Left forelimb (tissue), 1 donor: Measurements from ENCODE around the gene MT1F.

Experiments
- DNase-seq: peaks from one replicate; pipeline ENCODE4 v3.0.0-alpha.2; 2018; ENCODE audit warnings: low spot score

Gene MT1F

GRCh38 chr16:56625943-56626654 lies 31.7 kb upstream of the MT1F start:
- no peak for DNase-seq

GRCh38 chr16:56626685-56627084 lies 31.1 kb upstream of the MT1F start:
- DNase-seq: no peak

- no peak for DNase-seq
These were observed 29.0 kb upstream of the MT1F start for GRCh38 chr16:56628486-56629350.

- no peak for DNase-seq
These were observed 28.2 kb upstream of the MT1F start for GRCh38 chr16:56629531-56629930.

GRCh38 chr16:56630134-56630533 lies 27.6 kb upstream of the MT1F start:
- no peak for DNase-seq

GRCh38 chr16:56631197-56631596 lies 26.6 kb upstream of the MT1F start:
- DNase-seq: no peak

- DNase-seq: no peak
These were observed 26.0 kb upstream of the MT1F start for GRCh38 chr16:56631832-56632155.

GRCh38 chr16:56632156-56632847 lies 25.5 kb upstream of the MT1F start, which contains the start of gene MT1M:
MT1M (plus strand) TSS chr16:56632659; CDS start chr16:56632732, 73 bp downstream.
- no peak for DNase-seq

GRCh38 chr16:56632848-56633365 lies 24.9 kb upstream of the MT1F start:
- DNase-seq: no peak

- no peak for DNase-seq
These were observed 24.2 kb upstream of the MT1F start for GRCh38 chr16:56633535-56633934.

- no peak for DNase-seq
These were observed 22.9 kb upstream of the MT1F start for GRCh38 chr16:56634715-56635440.

- no peak for DNase-seq
These were observed 22.3 kb upstream of the MT1F start for GRCh38 chr16:56635441-56635967.

- DNase-seq: no peak
These were observed 20.9 kb upstream of the MT1F start for GRCh38 chr16:56636616-56637413.

- DNase-seq: no peak
These were observed 19.7 kb upstream of the MT1F start, which contains the start of gene MT1A for GRCh38 chr16:56637814-56638750. MT1A (plus strand) TSS chr16:56638666; CDS start chr16:56638739, 73 bp downstream.

GRCh38 chr16:56639045-56639444 lies 18.7 kb upstream of the MT1F start:
- DNase-seq: no peak

GRCh38 chr16:56640076-56640475 lies 17.7 kb upstream of the MT1F start:
- DNase-seq: no peak

GRCh38 chr16:56641166-56641565 lies 16.6 kb upstream of the MT1F start:
- DNase-seq: no peak

- DNase-seq: no peak
These were observed 14.5 kb upstream of the MT1F start for GRCh38 chr16:56643080-56643778.

GRCh38 chr16:56643833-56644232 lies 13.9 kb upstream of the MT1F start:
- DNase-seq: no peak
